H9 (cell line): ENCODE measurements around the gene TMX1. TPM values are rescaled to one million over a fixed set of nuclear protein-coding genes. Genes with fewer than 3 reads are reported as not detected.

Source experiments
- DNase-seq: peaks from one replicate; pipeline ENCODE4 v3.0.0-alpha.2; 2017
- H2AFZ ChIP-seq: one replicate; pipeline ENCODE4 v1.6.1; 2013; ENCODE audit warnings: mild to moderate bottlenecking, low read length, control low read depth, moderate library complexity
- H2AK5ac ChIP-seq: 2 replicates; pipeline ENCODE4 v1.6.1; 2013; ENCODE audit warnings: low read length, control low read depth, mixed read lengths; ENCODE audit not compliant: insufficient read length
- H2BK120ac ChIP-seq: one replicate; pipeline ENCODE4 v1.6.1; 2013; ENCODE audit warnings: low read depth, mild to moderate bottlenecking, low read length, control low read depth, inconsistent platforms; ENCODE audit not compliant: poor library complexity, severe bottlenecking
- H2BK12ac ChIP-seq: 2 replicates; pipeline ENCODE4 v1.6.1; 2013; ENCODE audit warnings: low read length, control low read depth, mixed read lengths, low read depth; ENCODE audit not compliant: insufficient read length
- H2BK15ac ChIP-seq: 2 replicates; pipeline ENCODE4 v1.6.1; 2013; ENCODE audit warnings: low read depth, low read length, control low read depth
- H2BK20ac ChIP-seq: one replicate; pipeline ENCODE4 v1.6.1; 2013; ENCODE audit warnings: low read depth, mild to moderate bottlenecking, low read length, control low read depth, inconsistent platforms; ENCODE audit not compliant: poor library complexity, severe bottlenecking
- H2BK5ac ChIP-seq: 2 replicates; pipeline ENCODE4 v1.6.1; 2013; ENCODE audit warnings: low read length, control low read depth, mixed read lengths; ENCODE audit not compliant: insufficient read length
- H3K14ac ChIP-seq: 2 replicates; pipeline ENCODE4 v1.6.1; 2013; ENCODE audit warnings: low read length, control low read depth; ENCODE audit not compliant: insufficient read depth
- H3K18ac ChIP-seq: 2 replicates; pipeline ENCODE4 v1.6.1; 2013; ENCODE audit warnings: low read depth, mild to moderate bottlenecking, mixed read lengths, low read length, control low read depth; ENCODE audit not compliant: insufficient read length
- H3K23ac ChIP-seq: 2 replicates; pipeline ENCODE4 v1.6.1; 2013; ENCODE audit warnings: low read length, control low read depth, mixed read lengths, low read depth; ENCODE audit not compliant: insufficient read length
- H3K23me2 ChIP-seq: 2 replicates; pipeline ENCODE4 v1.6.1; 2013; ENCODE audit warnings: low read depth, mild to moderate bottlenecking, mixed read lengths, low read length, control low read depth; ENCODE audit not compliant: insufficient read length, poor library complexity, severe bottlenecking
- H3K27ac ChIP-seq: 2 replicates; pipeline ENCODE4 v1.5.1; 2013; ENCODE audit warnings: low read length, control low read depth, mixed read lengths, low read depth; ENCODE audit not compliant: insufficient read length
- H3K27me3 ChIP-seq: 2 replicates; pipeline ENCODE4 v1.6.1; 2013; ENCODE audit warnings: low read length, control low read depth, inconsistent platforms; ENCODE audit not compliant: insufficient read depth
- H3K4ac ChIP-seq: 2 replicates; pipeline ENCODE4 v1.6.1; 2013; ENCODE audit warnings: low read depth, mild to moderate bottlenecking, control low read depth, inconsistent platforms, low read length, moderate library complexity
- H3K4me1 ChIP-seq: 2 replicates; pipeline ENCODE4 v1.6.1; 2013; ENCODE audit warnings: low read length, control low read depth, inconsistent platforms; ENCODE audit not compliant: insufficient read depth
- H3K4me2 ChIP-seq: 2 replicates; pipeline ENCODE4 v1.6.1; 2013; ENCODE audit warnings: low read length, control low read depth, mixed read lengths; ENCODE audit not compliant: insufficient read length, insufficient read depth
- H3K56ac ChIP-seq: 2 replicates; pipeline ENCODE4 v1.6.1; 2013; ENCODE audit warnings: low read depth, mild to moderate bottlenecking, mixed read lengths, low read length, control low read depth; ENCODE audit not compliant: insufficient read length
- H3K79me1 ChIP-seq: 2 replicates; pipeline ENCODE4 v1.6.1; 2013; ENCODE audit warnings: low read depth, mild to moderate bottlenecking, moderate library complexity, low read length, control low read depth, inconsistent platforms; ENCODE audit not compliant: insufficient read depth, poor library complexity, severe bottlenecking
- H3K79me2 ChIP-seq: 2 replicates; pipeline ENCODE4 v1.6.1; 2013; ENCODE audit warnings: low read length, control low read depth, inconsistent platforms; ENCODE audit not compliant: insufficient read depth
- H3K9ac ChIP-seq: 2 replicates; pipeline ENCODE4 v1.6.1; 2013; ENCODE audit warnings: low read length, control low read depth, mixed read lengths; ENCODE audit not compliant: insufficient read length; ENCODE audit errors: extremely low read depth
- H3K9me3 ChIP-seq: one replicate; pipeline ENCODE4 v1.6.1; 2013; ENCODE audit warnings: low read depth, low read length, inconsistent platforms; ENCODE audit not compliant: control insufficient read depth
- H3T11ph ChIP-seq: one replicate; pipeline ENCODE4 v1.6.1; 2013; ENCODE audit warnings: mild to moderate bottlenecking, low read length, control low read depth, inconsistent platforms
- H4K20me1 ChIP-seq: one replicate; pipeline ENCODE4 v1.6.1; 2013; ENCODE audit not compliant: control insufficient read depth, insufficient read length, insufficient read depth
- H4K5ac ChIP-seq: 2 replicates; pipeline ENCODE4 v1.6.1; 2013; ENCODE audit warnings: low read depth, mild to moderate bottlenecking, mixed read lengths, low read length, control low read depth; ENCODE audit not compliant: insufficient read length
- H4K8ac ChIP-seq: replicated peaks from 2 replicates; pipeline ENCODE4 v1.6.1; 2013; ENCODE audit warnings: low read length, control low read depth, mixed read lengths, low read depth; ENCODE audit not compliant: insufficient read length
- H4K91ac ChIP-seq: 2 replicates; pipeline ENCODE4 v1.6.1; 2013; ENCODE audit warnings: low read depth, mild to moderate bottlenecking, moderate library complexity, mixed read lengths, low read length, control low read depth; ENCODE audit not compliant: insufficient read length
- H3K27ac Mint-ChIP-seq, 3 experiments: 2 replicates in 2 of 3; 3 replicates in 1 of 3; pipeline ENCODE4 v1.8.0; 2020 to 2021; ENCODE audit warnings: mixed read lengths in 3 of 3, mild to moderate bottlenecking in 1 of 3, moderate library complexity in 1 of 3
- H3K27me3 Mint-ChIP-seq: 2 replicates; pipeline ENCODE4 v1.8.0; 2021; ENCODE audit warnings: low read depth, mild to moderate bottlenecking, moderate library complexity, mixed read lengths
- H3K36me3 Mint-ChIP-seq, 3 experiments: 2 replicates in 2 of 3; 3 replicates in 1 of 3; pipeline ENCODE4 v1.8.0; 2020 to 2021; ENCODE audit warnings: low read depth in 3 of 3, mixed read lengths in 3 of 3; ENCODE audit not compliant: insufficient read depth in 1 of 3
- H3K4me1 Mint-ChIP-seq, 2 experiments: 2 replicates each; pipeline ENCODE4 v1.8.0; 2020; ENCODE audit warnings: mixed read lengths in 2 of 2
- H3K4me3 Mint-ChIP-seq, 2 experiments: 2 replicates in 1 of 2; 3 replicates in 1 of 2; pipeline ENCODE4 v1.8.0; 2020 to 2021; ENCODE audit warnings: mild to moderate bottlenecking in 2 of 2, mixed read lengths in 2 of 2, moderate library complexity in 1 of 2
- H3K9me3 Mint-ChIP-seq, 2 experiments: 2 replicates in 1 of 2; 3 replicates in 1 of 2; pipeline ENCODE4 v1.8.0; 2020; ENCODE audit warnings: mild to moderate bottlenecking in 2 of 2, mixed read lengths in 2 of 2, moderate library complexity in 1 of 2
- WGBS: extraction: QIAGEN DNeasy Blood & Tissue Kit; methylation state at CpG from one replicate; pipeline ENCODE4 v1.1.7; 2013; ENCODE audit warnings: missing lambda C conversion rate, low lambda C conversion rate, mixed read lengths; ENCODE audit not compliant: insufficient read length; ENCODE audit errors: extremely low coverage; 5-methylcytosine and 5-hydroxymethylcytosine counted together
- total RNA-seq: library from RNA; stranded (reverse); gene quantifications from 2 replicates; pipeline ENCODE4 v1.2.1, GENCODE V29; 2021
- TF ChIP-seq, protein P1 (sequence below): fragments of 200-600 bp; sonication (generic); conservative IDR thresholded peaks from 3 replicates; pipeline ENCODE4 v1.8.0; 2021; ENCODE audit warnings: antibody characterized with exemption, mild to moderate bottlenecking

The TMX1 gene
- total RNA-seq, 1 experiment from 2014 or later: 83.5 TPM

DNA sequence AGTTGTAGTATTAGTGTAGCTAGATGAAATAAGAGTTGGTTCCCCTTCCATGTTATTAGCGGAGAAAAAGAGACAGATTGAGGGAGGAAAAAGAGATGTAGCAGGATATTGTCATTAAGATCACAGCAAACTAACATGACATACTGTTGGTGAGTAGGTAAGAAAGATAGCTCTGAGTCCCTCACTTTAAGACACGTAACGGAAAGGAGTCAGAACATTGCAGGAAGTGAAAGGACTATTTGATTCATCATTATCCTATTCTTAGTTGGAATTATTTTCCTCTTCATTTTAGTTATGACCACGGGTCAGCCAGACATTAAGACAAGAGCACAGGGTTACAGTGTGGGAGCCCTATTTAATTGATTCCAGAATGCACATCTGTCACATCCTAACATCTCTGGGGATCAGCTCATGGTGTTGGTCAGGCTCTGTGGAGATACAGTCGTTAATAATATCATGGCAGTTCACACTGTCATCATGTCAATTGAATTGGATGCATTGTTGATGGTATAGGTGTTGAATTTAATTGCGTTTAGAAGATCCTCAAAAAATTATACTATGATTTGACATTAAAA is 55.0 kb downstream of the TMX1 start:
- Histone ChIP-seq H2BK15ac (no peak overlapping the region), H3K14ac (no peak overlapping the region), H3K9ac (no peak overlapping the region), H4K91ac (no peak overlapping the region), H3K79me2 (0 out of 2 replicates have a peak, but pooled peaks cover 2% of the 10 kb centered on the region), H2AFZ (no peak overlapping the region), H3K23me2 (no peaks in the 10 kb centered on the region), H4K5ac (no peak overlapping the region), H2BK12ac (no peak overlapping the region), H3K9me3 (no peaks in the 10 kb centered on the region), H4K20me1 (no peaks in the 10 kb centered on the region), H3K4ac (no peak overlapping the region), H3T11ph (no peak overlapping the region), H3K79me1 (no peaks in the 10 kb centered on the region), H3K27ac (no peak overlapping the region), H3K27me3 (no peaks in the 10 kb centered on the region), H2BK5ac (no peak overlapping the region), H4K8ac (no peak overlapping the region), H2BK120ac (no peak overlapping the region), H3K56ac (no peak overlapping the region), H2AK5ac (no peak overlapping the region), H3K23ac (no peak overlapping the region), H3K18ac (no peak overlapping the region), H3K4me2 (no peak overlapping the region), H2BK20ac (no peak overlapping the region), H3K4me1 (no peaks in the 10 kb centered on the region)
- TF ChIP-seq, protein P1, sequence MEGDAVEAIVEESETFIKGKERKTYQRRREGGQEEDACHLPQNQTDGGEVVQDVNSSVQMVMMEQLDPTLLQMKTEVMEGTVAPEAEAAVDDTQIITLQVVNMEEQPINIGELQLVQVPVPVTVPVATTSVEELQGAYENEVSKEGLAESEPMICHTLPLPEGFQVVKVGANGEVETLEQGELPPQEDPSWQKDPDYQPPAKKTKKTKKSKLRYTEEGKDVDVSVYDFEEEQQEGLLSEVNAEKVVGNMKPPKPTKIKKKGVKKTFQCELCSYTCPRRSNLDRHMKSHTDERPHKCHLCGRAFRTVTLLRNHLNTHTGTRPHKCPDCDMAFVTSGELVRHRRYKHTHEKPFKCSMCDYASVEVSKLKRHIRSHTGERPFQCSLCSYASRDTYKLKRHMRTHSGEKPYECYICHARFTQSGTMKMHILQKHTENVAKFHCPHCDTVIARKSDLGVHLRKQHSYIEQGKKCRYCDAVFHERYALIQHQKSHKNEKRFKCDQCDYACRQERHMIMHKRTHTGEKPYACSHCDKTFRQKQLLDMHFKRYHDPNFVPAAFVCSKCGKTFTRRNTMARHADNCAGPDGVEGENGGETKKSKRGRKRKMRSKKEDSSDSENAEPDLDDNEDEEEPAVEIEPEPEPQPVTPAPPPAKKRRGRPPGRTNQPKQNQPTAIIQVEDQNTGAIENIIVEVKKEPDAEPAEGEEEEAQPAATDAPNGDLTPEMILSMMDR: no peak
- H3K27ac Mint-ChIP-seq: no peak overlapping the region
- no CpG with 5 or more reads among the region's 6 CpGs for WGBS
- H3K4me1 Mint-ChIP-seq: peaks cover 18 to 33% of the 10 kb centered on the region in 2 experiments
- no peaks in the 10 kb centered on the region for H3K27me3 Mint-ChIP-seq
- H3K36me3 Mint-ChIP-seq: peaks cover 0 to 6% (median 4%) of the 10 kb centered on the region in 3 experiments; a peak in 3 of 7 replicates
- H3K4me3 Mint-ChIP-seq: no peak overlapping the region
- H3K9me3 Mint-ChIP-seq: no peaks in the 10 kb centered on the region
- no peak for DNase-seq
